IMR-90 (cell line): ENCODE results near the gene NBEAL1.
"Not testable (repeated sequence)": the region's sequence is repeated elsewhere in the genome, so short reads cannot be mapped to it uniquely, and the experiment has no call there.

Experiments used
- RCOR1 ChIP-seq: IDR thresholded peaks from 2 replicates; pipeline ENCODE4 v1.6.1; 2012; ENCODE audit warnings: mild to moderate bottlenecking, low read length, improper control_type of control experiment; ENCODE audit not compliant: insufficient replicate concordance
- USF2 ChIP-seq: fragments of 150-350 bp; IDR thresholded peaks from 2 replicates; pipeline ENCODE4 v1.6.1; 2017; ENCODE audit warnings: mild to moderate bottlenecking, antibody characterized with exemption, low read length, low read depth
- TF ChIP-seq, protein P1 (sequence below): conservative IDR thresholded peaks from 2 replicates; pipeline ENCODE4 v1.5.1; 2012; ENCODE audit warnings: mild to moderate bottlenecking, low read depth, low read length, improper control_type of control experiment

GRCh38 chr2:203086381-203086780, 71.7 kb downstream of the NBEAL1 start:
- not testable (repeated sequence) for TF ChIP-seq USF2, RCOR1
- TF ChIP-seq, protein P1, sequence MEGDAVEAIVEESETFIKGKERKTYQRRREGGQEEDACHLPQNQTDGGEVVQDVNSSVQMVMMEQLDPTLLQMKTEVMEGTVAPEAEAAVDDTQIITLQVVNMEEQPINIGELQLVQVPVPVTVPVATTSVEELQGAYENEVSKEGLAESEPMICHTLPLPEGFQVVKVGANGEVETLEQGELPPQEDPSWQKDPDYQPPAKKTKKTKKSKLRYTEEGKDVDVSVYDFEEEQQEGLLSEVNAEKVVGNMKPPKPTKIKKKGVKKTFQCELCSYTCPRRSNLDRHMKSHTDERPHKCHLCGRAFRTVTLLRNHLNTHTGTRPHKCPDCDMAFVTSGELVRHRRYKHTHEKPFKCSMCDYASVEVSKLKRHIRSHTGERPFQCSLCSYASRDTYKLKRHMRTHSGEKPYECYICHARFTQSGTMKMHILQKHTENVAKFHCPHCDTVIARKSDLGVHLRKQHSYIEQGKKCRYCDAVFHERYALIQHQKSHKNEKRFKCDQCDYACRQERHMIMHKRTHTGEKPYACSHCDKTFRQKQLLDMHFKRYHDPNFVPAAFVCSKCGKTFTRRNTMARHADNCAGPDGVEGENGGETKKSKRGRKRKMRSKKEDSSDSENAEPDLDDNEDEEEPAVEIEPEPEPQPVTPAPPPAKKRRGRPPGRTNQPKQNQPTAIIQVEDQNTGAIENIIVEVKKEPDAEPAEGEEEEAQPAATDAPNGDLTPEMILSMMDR: not testable (repeated sequence)
